HG03135 (cell line): ENCODE data around the gene MOV10L1.
"Not testable (repeated sequence)": the region's sequence is repeated elsewhere in the genome, so short reads cannot be mapped to it uniquely, and the experiment has no call there.

ENCODE experiments used
- ATAC-seq: cut with Tn5 transposase; IDR thresholded peaks from one replicate; pipeline ENCODE4 v1.9.1; 2021; ENCODE audit warnings: mild to moderate bottlenecking, moderate library complexity; ENCODE audit not compliant: unreplicated experiment

Gene MOV10L1

DNA sequence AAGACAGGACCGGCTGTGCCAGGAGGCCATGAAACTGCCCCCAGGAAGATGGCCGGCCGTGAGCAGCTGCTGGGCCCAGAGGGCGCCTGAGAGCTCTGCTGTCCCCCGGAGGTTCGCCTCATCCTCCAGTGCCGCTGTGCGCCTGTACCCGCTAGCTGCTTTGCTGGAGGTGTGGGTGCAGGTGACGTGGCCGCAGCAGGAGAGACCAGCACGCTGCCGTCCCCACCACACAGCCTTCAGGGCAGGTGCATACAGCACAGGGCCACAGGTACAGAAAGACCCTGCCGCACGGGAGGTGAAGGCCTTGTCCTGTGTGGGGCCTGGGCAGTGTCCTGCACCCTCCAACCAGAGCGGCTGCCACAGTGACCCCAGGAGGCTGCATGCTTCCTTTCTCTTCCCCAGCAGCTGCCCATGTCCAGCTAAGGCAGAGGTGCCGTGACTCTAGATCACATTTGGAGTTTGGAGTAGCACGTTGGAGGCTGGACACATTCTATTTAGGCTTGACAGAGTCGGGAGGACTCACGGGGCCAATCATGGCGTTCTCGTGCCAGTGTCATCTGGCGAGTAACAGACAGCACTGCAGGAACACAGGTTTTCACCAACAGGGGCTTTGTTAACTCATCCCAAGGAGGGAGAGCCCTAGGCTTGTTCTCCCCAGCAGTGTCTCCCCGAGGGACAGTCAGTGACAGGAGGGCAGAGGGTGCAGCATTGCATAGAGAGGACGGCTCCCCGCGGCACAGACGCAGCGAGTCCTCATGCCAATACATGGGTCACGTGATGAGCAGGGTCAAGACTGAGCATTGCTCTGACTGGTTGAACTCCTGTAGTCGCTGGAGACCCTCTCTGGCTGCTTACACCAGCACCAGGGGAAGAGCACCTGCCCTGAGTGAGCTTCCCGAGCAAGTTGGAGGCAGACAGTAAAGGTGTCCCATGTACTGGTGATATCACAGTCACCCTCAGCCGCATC is 62.0 kb downstream of the MOV10L1 start:
- no peak for ATAC-seq

- ATAC-seq, result no peak
Observed at GRCh38 chr22:50153056-50153755, 63.4 kb downstream of the MOV10L1 start.

- ATAC-seq, result no peak
Observed at GRCh38 chr22:50153756-50154140, 63.9 kb downstream of the MOV10L1 start.

DNA sequence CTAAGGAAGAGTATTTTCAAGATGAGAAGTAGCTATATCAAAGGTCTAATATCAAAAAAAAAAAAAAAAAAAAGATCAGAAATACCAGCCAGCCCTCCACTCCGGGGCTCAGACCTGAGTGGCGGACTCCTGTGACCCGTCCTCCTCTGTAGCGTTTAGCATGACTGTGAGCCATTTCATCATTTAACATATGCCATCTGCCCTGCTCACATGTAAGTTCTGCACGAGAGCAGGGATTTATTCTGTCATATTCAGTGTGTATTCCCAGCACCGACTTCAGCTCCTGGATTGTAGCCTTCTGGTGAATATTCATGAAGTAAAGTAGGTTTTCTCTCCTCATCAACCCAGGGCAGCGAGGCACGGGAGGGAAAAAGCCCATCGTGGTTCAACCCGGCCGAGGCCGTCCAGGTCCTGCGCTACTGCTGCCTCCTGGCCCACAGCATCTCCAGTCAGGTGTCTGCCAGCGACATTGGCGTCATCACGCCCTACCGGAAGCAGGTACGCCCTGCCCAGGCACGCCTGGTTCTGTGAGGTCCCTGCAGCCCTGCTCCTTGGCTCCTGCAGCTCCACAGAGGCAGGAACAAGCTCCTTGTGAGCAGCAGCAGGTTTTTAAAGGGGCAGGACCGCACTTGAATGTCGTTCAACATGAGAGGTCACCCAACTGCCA is 68.0 kb downstream of the MOV10L1 start:
- ATAC-seq, result no peak

DNA sequence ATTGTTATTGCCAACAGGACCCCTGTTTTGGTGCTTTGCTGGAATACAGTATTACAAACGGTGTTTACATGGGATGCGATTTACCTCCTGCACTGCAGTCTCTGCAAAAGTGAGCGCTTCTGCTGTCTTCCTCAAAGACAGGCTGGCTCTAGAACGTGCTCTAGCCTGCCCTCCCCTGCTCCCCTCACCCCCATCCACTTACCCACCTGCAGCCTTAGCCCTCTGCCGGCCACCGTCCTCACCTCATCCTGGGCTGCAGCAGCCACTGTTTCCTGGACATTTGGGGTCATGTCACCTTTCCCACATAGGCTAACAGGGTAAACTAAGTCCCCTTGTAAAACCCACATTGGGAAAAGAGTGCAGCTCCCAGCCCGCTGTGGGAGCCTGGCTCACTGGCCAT is 71.1 kb downstream of the MOV10L1 start:
- no peak for ATAC-seq

DNA sequence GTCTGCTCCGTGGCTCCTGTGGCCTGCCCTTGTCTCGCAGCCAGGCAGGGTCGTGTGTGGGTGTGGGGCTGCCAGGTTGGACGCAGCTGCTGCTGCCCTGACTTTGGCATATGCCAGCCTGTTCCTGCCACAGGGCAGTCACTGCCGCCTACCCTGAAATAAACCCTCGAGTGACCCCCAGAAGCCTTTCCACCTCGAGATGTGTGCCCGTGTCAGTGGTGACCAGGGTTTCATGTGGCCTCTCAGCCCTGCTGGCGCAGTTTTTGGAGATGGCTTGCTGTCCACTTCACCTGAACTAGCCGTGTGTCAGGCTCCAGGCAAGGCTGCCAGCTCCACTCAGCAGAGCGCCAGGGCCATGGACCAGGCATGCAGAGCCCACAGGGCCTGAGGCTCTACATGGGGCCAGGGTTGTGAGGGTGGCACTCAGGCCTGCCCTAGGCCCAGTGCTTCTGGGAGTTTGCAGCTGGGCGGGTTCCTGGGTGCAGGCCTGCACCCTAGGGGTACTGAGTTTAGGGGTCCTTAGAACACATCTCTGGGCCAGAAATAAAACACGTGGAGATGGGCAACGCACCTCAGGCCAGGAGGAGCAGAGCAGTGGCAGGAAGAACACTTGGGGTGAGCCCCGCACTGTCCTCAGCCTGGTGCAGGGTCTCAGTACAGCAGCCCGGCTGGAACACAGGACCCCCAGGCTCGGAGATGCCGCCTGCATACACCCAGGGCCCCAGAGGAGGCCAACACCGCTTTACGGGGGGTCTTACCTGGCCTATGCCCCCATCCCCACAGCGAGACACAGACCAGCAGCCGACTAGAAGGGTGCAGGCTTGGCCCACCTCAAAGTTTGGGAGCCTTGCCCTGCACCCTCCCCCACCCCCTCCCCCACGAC is 71.9 kb downstream of the MOV10L1 start:
- ATAC-seq, result no peak

- ATAC-seq, result no peak
Observed at GRCh38 chr22:50162391-50162956, 72.7 kb downstream of the MOV10L1 start.

GRCh38 chr22:50165436-50166123 is 75.8 kb downstream of the MOV10L1 start:
- no peak for ATAC-seq

- no peak for ATAC-seq
Observed at GRCh38 chr22:50167689-50168489, 78.1 kb downstream of the MOV10L1 start.

GRCh38 chr22:50168490-50169180 is 78.8 kb downstream of the MOV10L1 start:
- ATAC-seq, result not testable (repeated sequence)

DNA sequence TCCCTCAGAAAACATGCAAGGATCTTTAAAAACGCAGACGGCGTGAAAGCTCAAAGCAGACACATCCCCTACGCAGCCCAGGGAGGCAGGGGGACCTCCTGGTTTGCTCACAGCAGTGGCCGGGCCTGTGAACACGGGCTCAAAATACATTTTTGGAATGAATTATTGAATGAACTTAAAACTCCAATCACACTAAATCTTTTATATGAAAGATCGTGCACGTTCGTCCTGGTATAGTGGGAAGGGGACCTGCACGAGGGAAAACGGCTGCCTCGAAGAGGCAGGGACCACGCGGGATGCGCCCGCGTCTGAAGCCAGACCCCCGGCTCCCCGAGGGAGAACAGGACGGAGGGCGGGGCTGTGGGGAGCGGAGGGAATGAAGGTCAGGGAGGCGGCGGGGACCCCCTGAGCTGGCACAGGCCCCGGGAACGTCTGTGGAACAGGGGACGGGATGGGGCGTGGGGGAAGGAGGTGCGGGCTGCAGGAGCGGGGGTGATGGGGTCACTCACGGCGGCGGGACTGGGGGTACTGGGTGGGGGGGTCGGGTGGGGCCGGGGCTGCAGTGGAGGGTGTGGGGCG is 79.5 kb downstream of the MOV10L1 start:
- no peak for ATAC-seq

DNA sequence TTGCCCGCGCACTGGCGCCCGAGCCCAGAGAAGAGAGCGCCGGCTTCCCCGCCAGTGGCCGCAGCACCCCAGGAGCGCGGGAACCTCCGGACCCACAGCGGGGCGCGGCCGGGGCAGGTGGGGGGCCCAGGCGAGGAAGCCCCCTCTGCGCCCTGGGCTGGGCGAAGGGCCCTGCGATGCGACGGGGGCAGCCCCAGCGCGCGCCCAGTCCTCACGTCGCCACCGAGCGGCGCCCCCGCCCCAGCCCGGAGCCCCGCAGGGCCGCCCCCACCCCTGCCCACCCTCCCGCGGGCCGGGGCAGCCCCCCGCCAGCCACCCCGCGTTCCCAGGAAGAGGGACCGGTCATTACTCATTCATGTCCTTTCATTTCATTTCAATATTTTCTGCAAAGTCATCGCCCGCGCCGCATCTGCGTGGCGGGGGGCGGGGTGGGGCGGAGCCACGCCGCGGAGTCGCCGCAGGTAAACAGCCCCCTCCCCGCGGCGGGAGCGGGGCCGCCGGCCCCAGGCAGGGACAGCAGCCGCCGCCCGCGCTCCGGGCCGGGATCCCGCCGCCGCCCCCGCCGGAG is 80.1 kb downstream of the MOV10L1 start:
- ATAC-seq, result no peak

GRCh38 chr22:50170453-50171318 is 80.9 kb downstream of the MOV10L1 start, which contains the start of gene PANX2:
PANX2 (plus strand) TSS chr22:50170731; CDS start chr22:50170731, 0 bp downstream.
- no peak for ATAC-seq

- ATAC-seq, result no peak
Observed at GRCh38 chr22:50171319-50171964, 81.6 kb downstream of the MOV10L1 start.

GRCh38 chr22:50171965-50172421 is 82.2 kb downstream of the MOV10L1 start:
- ATAC-seq, result no peak
